Caco-2 (cell line): ENCODE data around the gene TMCC1. TPM values are rescaled to one million over a fixed set of nuclear protein-coding genes. Genes with fewer than 3 reads are reported as not detected.
"Not testable (repeated sequence)": the region's sequence is repeated elsewhere in the genome, so short reads cannot be mapped to it uniquely, and the experiment has no call there.

ENCODE experiments used
- BruUV-seq: library from RNA; stranded (reverse); fragments of 400-500 nt; replicated peaks from 2 replicates; lab custom pipeline; 2021; lab: Mats Ljungman, UMichigan
- CTCF ChIA-PET: fragments of 300-600 bp; sonication (Branson Sonifier 250); formaldehyde crosslinking; loops from one replicate; lab custom pipeline; 2022; ENCODE audit warnings: antibody characterized with exemption; lab: Charles Lee
- POLR2A ChIA-PET: fragments of 300-600 bp; sonication (Branson Sonifier 250); formaldehyde crosslinking; loops from one replicate; lab custom pipeline; 2022; ENCODE audit warnings: antibody characterized with exemption; lab: Charles Lee
- DNase-seq, 2 experiments: peaks; one replicate each; pipeline versions ENCODE4 v3.0.0 to v3.0.0-alpha.2; 2020 to 2022
- H3K27me3 ChIP-seq: replicated peaks from 2 replicates; pipeline ENCODE4 v1.6.0; 2011; ENCODE audit warnings: low read length; ENCODE audit not compliant: control insufficient read depth, insufficient read depth
- H3K36me3 ChIP-seq: 2 replicates; pipeline ENCODE4 v1.5.1; 2011; ENCODE audit warnings: low read length; ENCODE audit not compliant: control insufficient read depth, insufficient read depth
- H3K4me1 ChIP-seq: fragments of 250-450 bp; sonication (Bioruptor Pico); 2 replicates; pipeline ENCODE4 v1.5.1; 2020; ENCODE audit warnings: mild to moderate bottlenecking
- H3K4me3 ChIP-seq: 2 replicates; pipeline ENCODE4 v1.5.1; 2011; ENCODE audit warnings: low read depth, mild to moderate bottlenecking, control low read depth, low read length
- H3K9me3 ChIP-seq: fragments of 250-450 bp; sonication (Bioruptor Pico); 2 replicates; pipeline ENCODE4 v1.5.1; 2020; ENCODE audit warnings: mild to moderate bottlenecking, moderate library complexity
- H3K27ac Mint-ChIP-seq: one replicate; pipeline ENCODE4 v1.8.0; 2022; ENCODE audit warnings: mixed read lengths; ENCODE audit not compliant: unreplicated experiment
- H3K27me3 Mint-ChIP-seq: one replicate; pipeline ENCODE4 v1.8.0; 2022; ENCODE audit warnings: mixed read lengths; ENCODE audit not compliant: insufficient read depth, unreplicated experiment
- H3K36me3 Mint-ChIP-seq: one replicate; pipeline ENCODE4 v1.8.0; 2022; ENCODE audit warnings: mild to moderate bottlenecking, mixed read lengths; ENCODE audit not compliant: insufficient read depth, unreplicated experiment
- H3K4me1 Mint-ChIP-seq: one replicate; pipeline ENCODE4 v1.8.0; 2022; ENCODE audit warnings: low read depth, mixed read lengths; ENCODE audit not compliant: unreplicated experiment
- H3K4me3 Mint-ChIP-seq: one replicate; pipeline ENCODE4 v1.8.0; 2022; ENCODE audit warnings: mild to moderate bottlenecking, moderate library complexity, mixed read lengths; ENCODE audit not compliant: unreplicated experiment
- H3K9me3 Mint-ChIP-seq: one replicate; pipeline ENCODE4 v1.8.0; 2022; ENCODE audit warnings: mixed read lengths; ENCODE audit not compliant: unreplicated experiment
- intact Hi-C: fragments of 100-400 bp; cut with micrococcal nuclease; formaldehyde crosslinking; loops from one replicate; pipeline ENCODE4 v1.10.0; 2022; ENCODE audit not compliant: unreplicated experiment
- total RNA-seq: library from RNA; stranded (reverse); gene quantifications from 2 replicates; pipeline ENCODE4 v1.2.3, GENCODE V29; 2022
- TF ChIP-seq, protein P1 (sequence below), 2 experiments: fragments of 200-600 bp in 1 of 2; IDR thresholded peaks; 1 replicate in 1 of 2; 2 replicates in 1 of 2; pipeline versions ENCODE4 v1.5.1 to v1.8.0; 2011 to 2022; ENCODE audit warnings: antibody characterized with exemption in 1 of 2, control low read depth in 1 of 2, inconsistent platforms in 1 of 2, low read depth in 1 of 2, low read length in 1 of 2, mild to moderate bottlenecking in 1 of 2, moderate library complexity in 1 of 2; ENCODE audit not compliant: insufficient read depth in 1 of 2, severe bottlenecking in 1 of 2, unreplicated experiment in 1 of 2

Gene TMCC1
- total RNA-seq, 1 experiment from 2014 or later: 27.8 TPM

DNA sequence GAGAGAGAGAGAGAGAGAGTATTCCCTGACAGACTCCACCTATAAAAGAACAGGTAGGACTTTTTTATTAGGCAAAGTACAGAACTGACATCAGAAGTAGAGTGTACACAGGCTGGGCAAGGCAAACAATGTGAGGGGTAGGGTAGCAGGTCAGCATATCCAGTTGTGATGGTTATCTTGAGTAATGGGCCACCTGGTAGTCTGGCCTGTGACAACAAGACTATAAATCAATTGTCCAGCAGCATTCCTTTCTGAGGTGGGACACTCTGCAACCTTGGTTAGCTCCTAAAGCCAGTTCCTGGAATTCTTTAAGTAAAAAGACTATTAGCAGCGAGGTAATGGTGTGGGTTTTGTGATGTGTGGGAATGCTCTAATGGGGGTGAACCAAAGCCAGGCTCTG is 14.9 kb upstream of the TMCC1 start:
- Mint-ChIP-seq H3K4me3 (peak overlapping the region; percentile 6), H3K36me3 (peaks cover 23% of the 10 kb centered on the region), H3K27ac (peak overlapping the region; percentile 82), H3K27me3 (no peaks in the 10 kb centered on the region), H3K4me1 (peaks cover 8% of the 10 kb centered on the region), H3K9me3 (peaks cover 18% of the 10 kb centered on the region)
- no peak overlapping the region for H3K4me3 ChIP-seq
- peak; percentile 78 to 86 for DNase-seq
- CTCF ChIA-PET: no interaction called here
- POLR2A ChIA-PET: interaction anchor here (0.7 to 0.9 kb wide), 2 partner anchors 14 to 15 kb away, joined by 4 to 5 read pairs; partner anchors contain the start of gene TMCC1
- TF ChIP-seq, protein P1, sequence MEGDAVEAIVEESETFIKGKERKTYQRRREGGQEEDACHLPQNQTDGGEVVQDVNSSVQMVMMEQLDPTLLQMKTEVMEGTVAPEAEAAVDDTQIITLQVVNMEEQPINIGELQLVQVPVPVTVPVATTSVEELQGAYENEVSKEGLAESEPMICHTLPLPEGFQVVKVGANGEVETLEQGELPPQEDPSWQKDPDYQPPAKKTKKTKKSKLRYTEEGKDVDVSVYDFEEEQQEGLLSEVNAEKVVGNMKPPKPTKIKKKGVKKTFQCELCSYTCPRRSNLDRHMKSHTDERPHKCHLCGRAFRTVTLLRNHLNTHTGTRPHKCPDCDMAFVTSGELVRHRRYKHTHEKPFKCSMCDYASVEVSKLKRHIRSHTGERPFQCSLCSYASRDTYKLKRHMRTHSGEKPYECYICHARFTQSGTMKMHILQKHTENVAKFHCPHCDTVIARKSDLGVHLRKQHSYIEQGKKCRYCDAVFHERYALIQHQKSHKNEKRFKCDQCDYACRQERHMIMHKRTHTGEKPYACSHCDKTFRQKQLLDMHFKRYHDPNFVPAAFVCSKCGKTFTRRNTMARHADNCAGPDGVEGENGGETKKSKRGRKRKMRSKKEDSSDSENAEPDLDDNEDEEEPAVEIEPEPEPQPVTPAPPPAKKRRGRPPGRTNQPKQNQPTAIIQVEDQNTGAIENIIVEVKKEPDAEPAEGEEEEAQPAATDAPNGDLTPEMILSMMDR (IDR thresholded peaks at IDR 0.05; ENCODE audit: insufficient read depth in 1 of 2, low read depth in 1 of 2, low read length in 1 of 2, severe bottlenecking in 1 of 2, unreplicated experiment in 1 of 2): no peak
- no peaks in the 10 kb centered on the region for H3K27me3 ChIP-seq
- intact Hi-C loops: loop anchor here (2.0 kb wide), 2 partner anchors 16 to 26 kb away; partner anchors contain the start of gene TMCC1
- BruUV-seq: no TSS peak
- H3K36me3 ChIP-seq: no peaks in the 10 kb centered on the region
- peaks cover 11% of the 10 kb centered on the region for H3K4me1 ChIP-seq
- H3K9me3 ChIP-seq: peaks cover 23% of the 10 kb centered on the region; the same call in 1 of the 2 replicates

DNA sequence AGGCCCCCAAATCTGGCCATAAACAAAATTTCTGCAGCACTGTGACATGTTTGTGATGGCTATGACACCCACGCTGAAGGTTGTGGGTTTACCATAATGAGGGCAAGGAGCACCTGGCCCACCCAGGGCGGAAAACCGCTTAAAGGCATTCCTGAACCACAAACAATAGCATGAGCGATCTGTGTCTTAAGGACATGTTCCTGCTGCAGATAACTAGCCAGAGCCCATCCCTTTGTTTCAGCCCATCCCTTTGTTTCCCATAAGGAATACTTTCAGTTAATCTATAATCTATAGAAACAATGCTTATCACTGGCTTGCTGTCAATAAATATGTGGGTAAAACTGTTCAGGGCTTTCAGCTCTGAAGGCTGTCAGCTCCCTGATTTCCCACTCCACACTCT is 7.8 kb upstream of the TMCC1 start:
- intact Hi-C loops, H3K4me3 Mint-ChIP-seq, H3K4me3 ChIP-seq, BruUV-seq, H3K27me3 Mint-ChIP-seq, H3K4me1 ChIP-seq, H3K27me3 ChIP-seq, DNase-seq, POLR2A ChIA-PET, H3K36me3 ChIP-seq, H3K4me1 Mint-ChIP-seq, CTCF ChIA-PET, H3K27ac Mint-ChIP-seq: not testable (repeated sequence)
- Mint-ChIP-seq H3K9me3 (peaks cover 34% of the 10 kb centered on the region), H3K36me3 (peaks cover 12% of the 10 kb centered on the region)
- peaks cover 19% of the 10 kb centered on the region; the same call in 1 of the 2 replicates for H3K9me3 ChIP-seq

DNA sequence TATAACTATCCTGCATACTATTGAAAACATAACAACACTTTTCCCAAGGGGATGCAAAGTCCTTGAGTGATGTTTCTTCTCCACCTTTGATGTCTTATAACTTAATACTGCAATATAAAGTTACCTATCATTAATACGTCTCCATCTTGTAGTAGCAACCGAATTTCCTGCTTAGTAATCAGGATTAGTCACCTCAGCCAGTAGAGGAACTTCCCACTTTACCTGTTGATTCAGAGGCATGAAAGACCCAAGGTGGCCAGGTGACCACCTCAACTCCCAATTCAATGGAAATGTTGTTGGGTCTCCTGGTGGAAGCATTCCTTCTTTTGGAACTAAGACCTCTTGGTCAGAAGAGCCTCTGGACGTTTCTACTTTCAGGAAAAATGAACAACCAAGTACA is 3.5 kb upstream of the TMCC1 start:
- Mint-ChIP-seq H3K4me3 (no peak overlapping the region), H3K36me3 (peaks cover 6% of the 10 kb centered on the region), H3K27ac (no peak overlapping the region), H3K4me1 (peaks cover 6% of the 10 kb centered on the region), H3K27me3 (no peaks in the 10 kb centered on the region), H3K9me3 (peaks cover 19% of the 10 kb centered on the region)
- peaks cover 2% of the 10 kb centered on the region for H3K4me1 ChIP-seq
- H3K4me3 ChIP-seq: no peak overlapping the region
- peaks cover 14% of the 10 kb centered on the region; the same call in 1 of the 2 replicates for H3K9me3 ChIP-seq
- POLR2A ChIA-PET: no interaction called here
- no peaks in the 10 kb centered on the region for H3K36me3 ChIP-seq
- no peaks in the 10 kb centered on the region for H3K27me3 ChIP-seq
- intact Hi-C loops: no loop called here
- CTCF ChIA-PET: no interaction called here
- TF ChIP-seq, protein P1 (IDR thresholded peaks at IDR 0.05; ENCODE audit: insufficient read depth in 1 of 2, low read depth in 1 of 2, low read length in 1 of 2, severe bottlenecking in 1 of 2, unreplicated experiment in 1 of 2): no peak
- DNase-seq: no peak
- no TSS peak for BruUV-seq
